Caco-2 (cell line): ENCODE results near the gene FOXJ3. TPM values are rescaled to one million over a fixed set of nuclear protein-coding genes. Genes with fewer than 3 reads are reported as not detected.

Experiments used
- BruUV-seq: library from RNA; stranded (reverse); fragments of 400-500 nt; replicated peaks from 2 replicates; lab custom pipeline; 2021; lab: Mats Ljungman, UMichigan
- CTCF ChIA-PET: fragments of 300-600 bp; sonication (Branson Sonifier 250); formaldehyde crosslinking; loops from one replicate; lab custom pipeline; 2022; ENCODE audit warnings: antibody characterized with exemption; lab: Charles Lee
- POLR2A ChIA-PET: fragments of 300-600 bp; sonication (Branson Sonifier 250); formaldehyde crosslinking; loops from one replicate; lab custom pipeline; 2022; ENCODE audit warnings: antibody characterized with exemption; lab: Charles Lee
- DNase-seq, 2 experiments: peaks; one replicate each; pipeline versions ENCODE4 v3.0.0 to v3.0.0-alpha.2; 2020 to 2022
- H3K27me3 ChIP-seq: replicated peaks from 2 replicates; pipeline ENCODE4 v1.6.0; 2011; ENCODE audit warnings: low read length; ENCODE audit not compliant: control insufficient read depth, insufficient read depth
- H3K36me3 ChIP-seq: 2 replicates; pipeline ENCODE4 v1.5.1; 2011; ENCODE audit warnings: low read length; ENCODE audit not compliant: control insufficient read depth, insufficient read depth
- H3K4me1 ChIP-seq: fragments of 250-450 bp; sonication (Bioruptor Pico); 2 replicates; pipeline ENCODE4 v1.5.1; 2020; ENCODE audit warnings: mild to moderate bottlenecking
- H3K4me3 ChIP-seq: 2 replicates; pipeline ENCODE4 v1.5.1; 2011; ENCODE audit warnings: low read depth, mild to moderate bottlenecking, control low read depth, low read length
- H3K9me3 ChIP-seq: fragments of 250-450 bp; sonication (Bioruptor Pico); 2 replicates; pipeline ENCODE4 v1.5.1; 2020; ENCODE audit warnings: mild to moderate bottlenecking, moderate library complexity
- H3K27ac Mint-ChIP-seq: one replicate; pipeline ENCODE4 v1.8.0; 2022; ENCODE audit warnings: mixed read lengths; ENCODE audit not compliant: unreplicated experiment
- H3K27me3 Mint-ChIP-seq: one replicate; pipeline ENCODE4 v1.8.0; 2022; ENCODE audit warnings: mixed read lengths; ENCODE audit not compliant: insufficient read depth, unreplicated experiment
- H3K36me3 Mint-ChIP-seq: one replicate; pipeline ENCODE4 v1.8.0; 2022; ENCODE audit warnings: mild to moderate bottlenecking, mixed read lengths; ENCODE audit not compliant: insufficient read depth, unreplicated experiment
- H3K4me1 Mint-ChIP-seq: one replicate; pipeline ENCODE4 v1.8.0; 2022; ENCODE audit warnings: low read depth, mixed read lengths; ENCODE audit not compliant: unreplicated experiment
- H3K4me3 Mint-ChIP-seq: one replicate; pipeline ENCODE4 v1.8.0; 2022; ENCODE audit warnings: mild to moderate bottlenecking, moderate library complexity, mixed read lengths; ENCODE audit not compliant: unreplicated experiment
- H3K9me3 Mint-ChIP-seq: one replicate; pipeline ENCODE4 v1.8.0; 2022; ENCODE audit warnings: mixed read lengths; ENCODE audit not compliant: unreplicated experiment
- intact Hi-C: fragments of 100-400 bp; cut with micrococcal nuclease; formaldehyde crosslinking; loops from one replicate; pipeline ENCODE4 v1.10.0; 2022; ENCODE audit not compliant: unreplicated experiment
- total RNA-seq: library from RNA; stranded (reverse); gene quantifications from 2 replicates; pipeline ENCODE4 v1.2.3, GENCODE V29; 2022
- TF ChIP-seq, protein P1 (sequence below), 2 experiments: fragments of 200-600 bp in 1 of 2; IDR thresholded peaks; 1 replicate in 1 of 2; 2 replicates in 1 of 2; pipeline versions ENCODE4 v1.5.1 to v1.8.0; 2011 to 2022; ENCODE audit warnings: antibody characterized with exemption in 1 of 2, control low read depth in 1 of 2, inconsistent platforms in 1 of 2, low read depth in 1 of 2, low read length in 1 of 2, mild to moderate bottlenecking in 1 of 2, moderate library complexity in 1 of 2; ENCODE audit not compliant: insufficient read depth in 1 of 2, severe bottlenecking in 1 of 2, unreplicated experiment in 1 of 2

Gene FOXJ3
- total RNA-seq, 1 experiment from 2014 or later = 60.2 TPM

DNA sequence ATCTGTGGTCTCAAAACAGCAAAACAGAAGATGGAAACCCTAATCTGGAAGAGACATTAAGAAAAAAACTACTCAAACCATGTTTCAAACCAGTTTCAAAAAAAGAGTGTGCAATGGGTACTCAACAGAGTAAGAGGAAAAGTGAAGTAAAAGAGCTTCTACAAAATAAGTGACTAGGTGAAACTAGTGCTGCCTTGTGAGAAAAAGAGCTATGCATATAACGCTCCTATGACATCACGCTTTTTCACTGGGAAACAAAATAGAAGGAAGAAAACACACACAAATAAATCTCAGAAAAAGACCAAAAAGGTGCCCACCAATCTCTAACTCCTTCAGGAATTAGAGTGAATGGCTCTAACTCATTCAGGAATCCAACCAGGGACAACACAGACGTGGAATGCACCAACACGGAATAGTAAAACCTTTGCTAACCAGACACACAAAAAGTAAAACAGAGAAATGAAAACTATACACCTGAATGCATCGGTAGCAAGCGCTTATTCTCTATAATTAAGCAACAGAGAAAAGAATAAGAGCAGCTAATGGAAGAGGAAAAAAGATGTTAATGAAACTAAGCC is 1.3 kb downstream of the FOXJ3 start:
- Mint-ChIP-seq H3K9me3 (no peaks in the 10 kb centered on the region), H3K27ac (peak overlapping the region; percentile 85), H3K27me3 (no peaks in the 10 kb centered on the region), H3K4me3 (peak overlapping the region; percentile 93), H3K4me1 (peaks cover 38% of the 10 kb centered on the region), H3K36me3 (peaks cover 30% of the 10 kb centered on the region)
- Histone ChIP-seq H3K4me3 (peak overlapping the region; percentile 88), H3K9me3 (no peaks in the 10 kb centered on the region), H3K4me1 (peaks cover 17% of the 10 kb centered on the region), H3K27me3 (no peaks in the 10 kb centered on the region), H3K36me3 (no peaks in the 10 kb centered on the region)
- no peak for DNase-seq
- POLR2A ChIA-PET = interaction anchor here (0.6 to 1.4 kb wide), 2 partner anchors 143 to 433 kb away, joined by 3 to 9 read pairs; partner anchors contain the start of genes C1orf50 and P3H1
- TF ChIP-seq, protein P1, sequence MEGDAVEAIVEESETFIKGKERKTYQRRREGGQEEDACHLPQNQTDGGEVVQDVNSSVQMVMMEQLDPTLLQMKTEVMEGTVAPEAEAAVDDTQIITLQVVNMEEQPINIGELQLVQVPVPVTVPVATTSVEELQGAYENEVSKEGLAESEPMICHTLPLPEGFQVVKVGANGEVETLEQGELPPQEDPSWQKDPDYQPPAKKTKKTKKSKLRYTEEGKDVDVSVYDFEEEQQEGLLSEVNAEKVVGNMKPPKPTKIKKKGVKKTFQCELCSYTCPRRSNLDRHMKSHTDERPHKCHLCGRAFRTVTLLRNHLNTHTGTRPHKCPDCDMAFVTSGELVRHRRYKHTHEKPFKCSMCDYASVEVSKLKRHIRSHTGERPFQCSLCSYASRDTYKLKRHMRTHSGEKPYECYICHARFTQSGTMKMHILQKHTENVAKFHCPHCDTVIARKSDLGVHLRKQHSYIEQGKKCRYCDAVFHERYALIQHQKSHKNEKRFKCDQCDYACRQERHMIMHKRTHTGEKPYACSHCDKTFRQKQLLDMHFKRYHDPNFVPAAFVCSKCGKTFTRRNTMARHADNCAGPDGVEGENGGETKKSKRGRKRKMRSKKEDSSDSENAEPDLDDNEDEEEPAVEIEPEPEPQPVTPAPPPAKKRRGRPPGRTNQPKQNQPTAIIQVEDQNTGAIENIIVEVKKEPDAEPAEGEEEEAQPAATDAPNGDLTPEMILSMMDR (IDR thresholded peaks at IDR 0.05; ENCODE audit: insufficient read depth in 1 of 2, low read depth in 1 of 2, low read length in 1 of 2, severe bottlenecking in 1 of 2, unreplicated experiment in 1 of 2) = no peak
- intact Hi-C loops = loop anchor here (2.0 kb wide), 1 partner anchor 47 kb away; the partner anchor contains the start of gene RIMKLA
- CTCF ChIA-PET = no interaction called here
- BruUV-seq = TSS peak; percentile 17

DNA sequence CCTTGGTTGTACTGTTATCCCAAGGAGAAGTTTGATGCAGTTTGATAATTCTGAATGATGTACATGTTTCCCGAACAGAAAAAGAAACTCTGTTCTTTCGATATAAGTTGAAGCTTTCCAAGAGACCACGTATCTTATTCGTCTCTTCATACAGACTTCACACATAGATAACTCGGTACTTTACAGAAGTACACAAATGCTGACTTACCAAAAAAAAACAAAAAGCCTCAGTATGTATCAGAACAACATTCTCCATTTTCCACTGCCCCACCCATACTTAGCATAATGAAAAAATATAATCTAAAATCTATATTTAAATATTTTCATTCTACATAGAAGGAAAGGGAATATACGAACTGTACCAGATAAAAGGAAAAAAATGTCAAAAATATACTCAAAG is 2.2 kb downstream of the FOXJ3 start:
- TF ChIP-seq, protein P1 (IDR thresholded peaks at IDR 0.05; ENCODE audit: insufficient read depth in 1 of 2, low read depth in 1 of 2, low read length in 1 of 2, severe bottlenecking in 1 of 2, unreplicated experiment in 1 of 2) = no peak
- H3K27me3 Mint-ChIP-seq = no peaks in the 10 kb centered on the region
- CTCF ChIA-PET = no interaction called here
- Histone ChIP-seq H3K27me3 (no peaks in the 10 kb centered on the region), H3K9me3 (no peaks in the 10 kb centered on the region), H3K4me3 (no peak overlapping the region; the same call in none of the 2 replicates), H3K4me1 (peaks cover 15% of the 10 kb centered on the region), H3K36me3 (no peaks in the 10 kb centered on the region)
- H3K4me3 Mint-ChIP-seq = peak overlapping the region; percentile 93
- intact Hi-C loops = no loop called here
- peaks cover 32% of the 10 kb centered on the region for H3K4me1 Mint-ChIP-seq
- no peaks in the 10 kb centered on the region for H3K9me3 Mint-ChIP-seq
- DNase-seq = no peak
- BruUV-seq = no TSS peak
- POLR2A ChIA-PET = no interaction called here
- no peak overlapping the region for H3K27ac Mint-ChIP-seq
- peaks cover 30% of the 10 kb centered on the region for H3K36me3 Mint-ChIP-seq

DNA sequence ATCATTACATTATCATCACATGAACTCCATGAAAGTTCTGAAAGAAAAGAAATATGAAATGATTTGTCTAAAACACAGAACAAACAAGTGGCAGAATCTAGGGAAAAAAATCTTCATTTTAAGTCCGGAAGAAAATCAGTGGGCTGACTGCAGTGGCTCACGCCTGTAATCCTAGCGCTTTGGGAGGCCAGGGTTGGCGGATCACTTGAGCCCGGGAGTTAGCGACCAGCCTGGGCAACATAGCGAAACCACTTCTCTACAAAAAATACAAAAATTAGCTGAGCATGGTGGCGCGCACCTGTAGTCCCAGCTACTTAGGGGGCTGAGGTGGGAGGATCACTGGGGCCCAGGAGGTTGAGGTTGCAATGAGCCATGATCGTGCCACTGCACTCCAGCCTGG is 4.8 kb downstream of the FOXJ3 start:
- no peaks in the 10 kb centered on the region for H3K9me3 ChIP-seq
- no peaks in the 10 kb centered on the region for H3K27me3 ChIP-seq
- Mint-ChIP-seq H3K27me3 (no peaks in the 10 kb centered on the region), H3K36me3 (peaks cover 17% of the 10 kb centered on the region), H3K9me3 (no peaks in the 10 kb centered on the region), H3K4me1 (peaks cover 12% of the 10 kb centered on the region), H3K27ac (no peak overlapping the region), H3K4me3 (no peak overlapping the region)
- TF ChIP-seq, protein P1 (IDR thresholded peaks at IDR 0.05; ENCODE audit: insufficient read depth in 1 of 2, low read depth in 1 of 2, low read length in 1 of 2, severe bottlenecking in 1 of 2, unreplicated experiment in 1 of 2) = no peak
- 0 out of 2 replicates have a peak, but pooled peaks cover 5% of the 10 kb centered on the region for H3K4me1 ChIP-seq
- POLR2A ChIA-PET = no interaction called here
- H3K4me3 ChIP-seq = no peak overlapping the region
- no TSS peak for BruUV-seq
- CTCF ChIA-PET = no interaction called here
- intact Hi-C loops = no loop called here
- DNase-seq = no peak
- no peaks in the 10 kb centered on the region for H3K36me3 ChIP-seq
